DMS53 treated with DMSO at 0.1 percent for 48 hours (cell line): ENCODE data around the gene KDM6A.
"Not testable (repeated sequence)": the region's sequence is repeated elsewhere in the genome, so short reads cannot be mapped to it uniquely, and the experiment has no call there.

Experiments used
- DNase-seq: peaks from one replicate; lab custom pipeline; 2025; ENCODE audit not compliant: unreplicated experiment; lab: John Stamatoyannopoulos, UW

The KDM6A gene

DNA sequence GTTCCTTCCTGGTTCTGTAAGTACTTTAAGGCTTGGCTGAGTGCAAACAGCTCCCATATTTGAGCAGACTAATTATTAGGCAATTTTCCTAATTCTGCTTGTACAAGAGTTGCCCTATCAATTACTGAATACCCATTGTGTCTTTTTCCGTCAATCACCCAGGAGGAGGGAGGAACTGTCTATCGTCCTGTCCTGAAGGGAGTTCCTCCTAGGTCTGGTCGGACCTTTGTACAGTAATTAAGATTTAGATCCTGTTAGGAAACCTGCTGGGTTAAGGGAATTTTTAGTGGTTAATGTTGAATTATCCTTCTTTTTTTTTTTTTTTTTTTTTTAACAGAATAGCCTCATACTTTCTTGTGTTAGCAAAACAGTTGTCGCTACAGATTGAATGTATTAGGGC is 130.1 kb downstream of the KDM6A start:
- no peak for DNase-seq

DNA sequence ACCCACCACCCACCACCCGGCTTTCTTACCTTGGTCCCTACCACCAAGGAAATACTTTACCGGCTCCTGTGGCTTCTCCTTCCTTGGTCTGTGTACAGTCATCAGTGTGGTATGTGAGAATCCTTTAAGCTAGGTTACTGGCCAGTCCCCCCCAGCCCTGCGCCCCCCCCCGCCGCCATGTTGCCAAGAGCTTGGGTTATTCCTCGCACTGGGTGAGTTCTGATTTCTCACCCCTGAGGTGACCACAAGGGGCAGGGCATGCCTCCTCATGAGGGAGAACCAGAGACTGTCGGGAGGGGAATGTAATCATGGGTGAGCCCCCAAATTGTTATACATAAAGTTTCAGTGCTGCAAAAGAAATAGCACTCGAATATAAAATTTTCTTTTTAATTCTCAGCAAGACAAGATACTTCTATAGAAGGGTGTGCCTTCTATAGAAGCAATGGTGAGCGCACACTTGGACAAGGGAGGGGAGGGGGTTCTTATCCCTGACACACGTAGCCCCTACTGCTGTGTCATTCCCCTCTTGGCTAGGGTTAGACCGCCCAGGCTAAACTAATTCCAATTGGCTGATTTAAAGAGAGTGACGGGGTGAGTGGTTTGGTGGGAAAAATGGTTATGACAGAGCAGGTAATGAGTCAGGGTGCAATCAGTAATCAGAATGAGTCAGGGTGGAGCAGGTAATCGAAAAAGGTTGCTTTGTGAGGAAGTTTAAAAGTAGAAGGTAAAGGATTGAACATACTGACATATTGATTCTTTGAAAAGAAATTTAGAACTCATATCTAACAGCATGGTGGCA is 133.2 kb downstream of the KDM6A start:
- no peak for DNase-seq

DNA sequence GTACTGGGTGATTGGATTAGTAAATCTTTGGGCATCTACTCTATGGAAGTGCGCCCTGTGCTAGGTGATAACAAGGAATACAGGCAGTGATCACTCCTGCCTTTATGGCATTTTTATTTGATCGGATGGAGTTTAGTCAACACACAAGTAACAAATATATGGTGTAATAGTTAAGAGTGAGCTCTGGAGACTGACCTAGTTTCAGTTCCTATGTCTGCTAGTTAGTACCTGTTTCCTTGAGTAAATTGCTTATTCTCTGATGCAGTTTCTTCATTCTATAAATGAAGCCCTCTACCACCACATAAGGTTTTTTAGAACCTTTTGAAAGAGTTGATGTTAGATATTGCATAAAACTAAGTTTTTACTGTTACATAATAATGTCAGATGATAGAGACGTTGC is 134.6 kb downstream of the KDM6A start:
- DNase-seq: no peak

DNA sequence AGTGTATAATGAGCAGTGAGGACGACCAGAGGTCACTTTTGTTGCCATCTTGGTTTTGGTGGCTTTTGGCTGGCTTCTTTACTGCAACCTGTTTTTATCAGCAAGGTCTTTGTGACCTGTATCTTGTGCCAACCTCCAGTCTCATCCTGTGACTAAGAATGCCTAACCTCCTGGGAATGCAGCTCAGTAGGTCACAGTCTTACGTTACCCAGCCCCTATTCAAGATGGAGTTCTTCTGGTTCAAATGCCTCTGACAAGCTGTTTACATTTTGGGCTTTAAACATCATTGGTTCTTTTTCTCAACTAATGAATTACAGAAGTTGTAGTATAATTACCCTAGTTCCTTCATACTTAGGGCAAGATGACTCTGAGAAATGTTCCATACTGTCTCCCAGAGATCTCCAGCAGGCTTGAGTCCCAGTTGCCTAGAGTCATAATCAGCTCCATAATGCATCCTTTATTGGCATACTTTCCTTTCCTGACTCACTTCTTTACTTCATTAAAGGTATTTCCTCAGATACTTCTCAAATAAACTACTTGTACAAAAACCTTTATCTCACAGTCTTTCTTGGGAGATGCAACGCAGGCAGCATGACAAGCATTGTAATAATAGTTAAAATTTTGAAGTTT is 136.5 kb downstream of the KDM6A start:
- DNase-seq: no peak

DNA sequence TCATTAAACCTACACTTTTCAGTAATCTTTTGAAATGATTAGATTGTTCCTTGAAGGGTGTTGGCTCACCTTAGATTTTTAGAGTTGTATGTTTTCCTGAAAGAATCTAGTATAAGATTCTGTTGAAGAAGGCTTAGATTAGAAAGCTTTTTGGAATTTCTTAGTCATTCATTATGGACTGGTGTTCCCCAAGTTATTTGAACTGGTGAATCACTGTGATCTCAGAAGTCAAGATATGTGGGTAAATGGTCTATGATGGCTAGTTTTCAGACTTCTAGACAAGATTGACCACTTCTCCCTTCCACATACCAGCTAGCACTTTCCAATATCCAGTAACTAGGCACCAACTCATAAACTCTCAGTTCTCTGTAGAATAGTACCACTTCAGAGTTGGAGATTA is 138.1 kb downstream of the KDM6A start:
- no peak for DNase-seq

- DNase-seq: no peak
These were observed 138.6 kb downstream of the KDM6A start for GRCh38 chrX:45011597-45011996.

DNA sequence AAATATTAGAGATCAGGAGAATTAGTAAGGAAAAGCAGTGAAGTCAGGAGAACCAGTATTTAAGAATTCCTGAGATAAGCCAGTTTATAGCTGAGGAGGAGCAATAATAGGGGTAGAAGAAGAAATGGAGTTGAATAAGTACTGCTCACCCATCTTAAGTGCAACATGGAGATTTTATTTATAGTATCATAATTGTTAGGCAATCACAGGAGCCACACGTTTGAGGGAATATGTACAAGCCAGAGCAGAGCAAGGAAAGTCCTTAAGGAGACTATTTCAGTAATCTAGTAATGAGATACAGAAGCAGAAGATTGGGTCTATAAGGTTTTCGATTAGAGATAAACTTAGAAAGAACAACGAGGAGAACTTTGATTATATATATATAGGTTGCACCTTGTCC is 145.0 kb downstream of the KDM6A start:
- DNase-seq: no peak

DNA sequence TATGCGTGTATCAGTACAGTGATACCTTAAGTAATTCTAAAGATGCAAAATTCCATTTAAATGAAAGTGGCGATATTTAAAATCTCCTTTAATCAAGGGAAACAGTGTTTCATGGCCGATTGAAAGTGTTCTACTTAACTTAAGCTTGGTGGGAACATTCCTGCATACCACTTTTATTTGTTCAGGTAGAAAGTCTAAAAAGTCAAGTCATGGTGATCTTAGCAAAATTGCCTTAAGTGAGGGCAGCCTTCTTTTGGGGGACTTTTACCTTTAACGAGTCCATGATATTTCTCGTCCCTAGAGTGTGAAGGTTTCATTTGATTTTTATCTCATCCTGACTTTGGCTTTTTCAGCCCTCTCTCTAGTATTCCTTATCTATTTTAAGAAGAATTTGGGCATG is 149.2 kb downstream of the KDM6A start:
- DNase-seq: no peak

GRCh38 chrX:45024501-45024900 is 151.5 kb downstream of the KDM6A start:
- DNase-seq: no peak

DNA sequence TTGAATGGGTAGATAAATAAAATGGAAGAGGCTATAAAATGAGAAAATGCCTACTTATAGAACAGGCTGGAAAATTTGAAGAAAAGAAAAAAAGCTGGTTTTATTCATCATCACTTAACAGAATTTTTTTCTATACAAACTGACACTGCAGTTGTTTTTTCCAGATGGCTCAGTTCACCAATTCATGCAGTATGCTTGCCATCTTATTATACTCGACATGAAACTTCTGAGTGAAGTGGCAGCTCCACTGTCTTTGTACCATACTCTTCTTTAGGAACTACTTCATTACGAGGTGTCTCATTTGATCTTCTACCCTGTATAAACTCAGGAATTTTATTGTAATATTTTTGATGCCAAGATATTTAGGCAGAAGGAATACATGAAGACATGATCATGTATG is 153.0 kb downstream of the KDM6A start:
- DNase-seq: no peak

DNA sequence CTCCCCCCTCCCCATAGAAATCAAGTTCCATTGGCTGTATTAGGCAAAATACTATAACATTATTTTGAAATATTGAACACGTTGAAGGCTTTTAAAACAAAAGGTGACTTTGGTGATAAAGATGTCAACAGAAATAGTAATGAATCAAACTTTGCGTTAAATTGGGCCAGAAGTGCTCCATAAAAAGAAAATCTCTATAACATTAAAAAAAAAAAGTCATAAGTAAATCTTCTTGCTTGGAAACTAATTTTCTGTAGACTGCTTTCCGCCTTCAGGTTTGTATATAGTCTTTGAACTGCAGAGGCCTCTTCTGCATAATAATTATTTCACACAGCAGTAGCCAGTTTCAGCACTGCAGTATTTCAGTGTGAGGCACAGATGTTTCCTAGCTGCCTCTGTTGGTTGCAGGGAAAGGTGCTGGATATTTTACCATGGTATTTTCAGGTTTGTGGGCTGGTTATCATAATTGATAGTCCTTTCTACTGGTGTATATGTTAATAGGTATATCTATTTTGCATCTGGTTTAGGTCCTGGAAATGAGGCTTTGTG is 158.9 kb downstream of the KDM6A start:
- no peak for DNase-seq

DNA sequence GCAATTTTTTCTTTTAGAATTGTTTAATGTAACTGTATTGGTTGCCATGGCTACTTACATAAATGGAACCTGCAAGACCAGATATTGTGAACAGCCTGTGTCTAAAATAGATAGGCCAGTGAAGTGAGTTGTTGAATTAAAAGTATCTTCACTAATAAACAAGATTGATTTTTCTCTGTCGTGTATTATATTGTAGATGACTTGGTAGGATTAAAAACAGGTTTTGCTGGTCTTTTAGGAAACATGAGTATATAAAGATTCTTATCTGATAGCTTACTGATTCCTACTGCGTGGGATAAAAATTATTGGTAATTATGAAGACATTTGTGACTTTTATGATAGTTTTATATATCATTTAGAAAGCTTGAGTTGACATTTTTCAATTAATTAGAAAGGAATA is 162.1 kb downstream of the KDM6A start:
- no peak for DNase-seq

DNA sequence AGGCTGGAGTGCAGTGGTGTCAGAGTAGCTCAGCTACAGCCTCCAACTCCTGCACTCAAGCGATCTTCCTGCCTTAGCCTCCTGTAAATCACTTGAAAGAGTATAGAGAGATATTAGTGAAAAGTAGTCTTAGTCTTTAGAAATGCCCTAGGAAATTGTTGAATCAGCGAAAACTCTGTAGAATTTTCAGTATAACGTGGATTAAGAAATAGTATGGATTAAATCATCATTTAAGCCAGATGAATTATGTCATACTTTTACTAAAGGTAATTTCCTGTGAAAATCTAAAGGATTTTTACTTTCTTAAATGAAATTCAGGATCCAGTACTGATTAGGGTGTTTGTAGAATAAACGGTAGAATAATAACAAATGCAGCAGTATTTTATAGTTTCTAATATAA is 163.2 kb downstream of the KDM6A start:
- no peak for DNase-seq

DNA sequence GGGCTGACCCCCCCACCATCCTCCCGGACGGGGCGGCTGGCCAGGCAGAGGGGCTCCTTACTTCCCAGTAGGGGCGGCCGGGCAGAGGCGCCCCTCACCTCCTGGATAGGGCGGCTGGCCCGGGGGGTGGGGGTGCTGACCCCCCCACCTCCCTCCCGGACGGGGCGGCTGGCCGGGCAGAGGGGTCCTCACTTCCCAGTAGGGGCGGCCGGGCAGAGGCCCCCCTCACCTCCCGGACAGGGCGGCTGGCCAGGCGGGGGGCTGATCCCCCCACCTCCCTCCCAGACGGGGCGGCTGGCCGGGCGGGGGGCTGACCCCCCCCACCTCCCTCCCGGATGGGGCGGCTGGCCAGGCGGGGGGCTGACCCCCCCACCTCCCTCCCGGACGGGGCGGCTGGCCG is 167.1 kb downstream of the KDM6A start:
- DNase-seq: not testable (repeated sequence)

DNA sequence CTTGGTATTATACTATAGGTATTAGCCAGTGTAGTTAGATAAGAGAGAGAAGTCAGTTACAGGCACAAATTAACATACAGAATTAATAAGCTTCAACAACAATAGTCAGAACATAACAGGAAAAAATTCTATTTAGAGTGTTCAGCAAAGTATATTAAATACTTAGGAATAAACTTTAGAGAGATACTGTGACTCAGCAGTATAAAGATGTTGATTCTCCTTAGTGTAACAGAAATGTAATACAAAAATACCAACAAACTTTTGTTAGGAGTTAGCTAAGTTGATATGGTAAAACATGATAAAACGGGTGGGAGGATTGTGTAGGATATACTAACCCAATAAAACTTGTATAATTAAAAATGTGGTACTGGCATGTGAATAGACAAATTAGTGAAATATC is 173.4 kb downstream of the KDM6A start:
- no peak for DNase-seq

DNA sequence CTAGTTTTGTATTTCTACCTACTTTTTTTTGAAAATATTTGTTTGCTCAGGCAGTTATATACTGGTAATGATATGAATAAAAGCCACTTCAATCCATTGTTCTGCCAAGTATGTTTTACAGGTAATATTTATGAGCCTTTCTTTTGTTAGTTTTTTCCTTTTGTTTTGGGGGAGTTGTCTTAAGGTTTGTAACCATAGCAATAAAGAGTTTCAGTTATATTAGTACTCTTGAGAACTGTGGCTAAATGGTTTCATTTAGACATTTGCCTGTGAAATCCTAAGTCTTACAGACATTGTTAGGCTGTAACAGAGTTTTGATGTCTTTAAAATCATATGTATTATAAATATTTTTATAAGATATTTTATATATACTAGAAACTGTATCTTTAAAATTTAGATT is 177.6 kb downstream of the KDM6A start:
- DNase-seq: no peak

GRCh38 chrX:45056428-45057145 is 183.6 kb downstream of the KDM6A start:
- no peak for DNase-seq

DNA sequence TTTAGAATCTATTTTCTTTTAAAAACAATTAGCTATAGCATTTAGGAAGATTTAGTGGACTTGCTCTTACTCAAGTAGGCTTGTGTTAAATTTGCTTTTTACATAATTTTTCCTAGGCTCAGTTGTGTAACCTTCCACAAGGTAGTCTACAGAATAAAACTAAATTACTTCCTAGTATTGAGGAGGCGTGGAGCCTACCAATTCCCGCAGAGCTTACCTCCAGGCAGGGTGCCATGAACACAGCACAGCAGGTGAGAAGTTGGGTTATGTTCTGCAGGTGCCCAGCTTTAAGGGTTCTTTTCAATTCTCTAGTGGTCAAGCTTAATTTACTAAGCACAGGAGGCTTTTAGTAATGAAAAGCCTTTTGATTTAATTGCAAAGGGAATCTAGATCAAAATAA is 186.9 kb downstream of the KDM6A start:
- DNase-seq: not testable (repeated sequence)

DNA sequence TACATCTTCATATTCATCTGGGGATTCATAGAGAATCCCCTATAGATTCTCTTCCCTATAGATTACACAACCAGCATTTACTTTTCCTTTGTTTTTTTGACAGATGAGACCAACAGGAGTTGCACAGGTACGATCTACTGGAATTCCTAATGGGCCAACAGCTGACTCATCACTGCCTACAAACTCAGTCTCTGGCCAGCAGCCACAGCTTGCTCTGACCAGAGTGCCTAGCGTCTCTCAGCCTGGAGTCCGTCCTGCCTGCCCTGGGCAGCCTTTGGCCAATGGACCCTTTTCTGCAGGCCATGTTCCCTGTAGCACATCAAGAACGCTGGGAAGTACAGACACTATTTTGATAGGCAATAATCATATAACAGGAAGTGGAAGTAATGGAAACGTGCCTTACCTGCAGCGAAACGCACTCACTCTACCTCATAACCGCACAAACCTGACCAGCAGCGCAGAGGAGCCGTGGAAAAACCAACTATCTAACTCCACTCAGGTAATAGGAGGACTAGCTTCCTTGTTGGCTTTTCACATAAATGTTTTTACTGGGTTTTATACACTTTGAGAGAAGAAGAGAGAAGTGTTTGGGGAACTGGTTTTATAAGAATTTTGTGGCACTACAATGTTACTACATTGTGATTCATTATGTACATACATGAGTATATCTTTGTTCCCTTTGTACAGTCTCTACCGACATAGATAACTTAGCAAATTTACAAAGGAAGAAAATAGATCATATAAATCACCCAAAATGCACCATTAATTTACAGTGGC is 190.5 kb downstream of the KDM6A start:
- DNase-seq: no peak

DNA sequence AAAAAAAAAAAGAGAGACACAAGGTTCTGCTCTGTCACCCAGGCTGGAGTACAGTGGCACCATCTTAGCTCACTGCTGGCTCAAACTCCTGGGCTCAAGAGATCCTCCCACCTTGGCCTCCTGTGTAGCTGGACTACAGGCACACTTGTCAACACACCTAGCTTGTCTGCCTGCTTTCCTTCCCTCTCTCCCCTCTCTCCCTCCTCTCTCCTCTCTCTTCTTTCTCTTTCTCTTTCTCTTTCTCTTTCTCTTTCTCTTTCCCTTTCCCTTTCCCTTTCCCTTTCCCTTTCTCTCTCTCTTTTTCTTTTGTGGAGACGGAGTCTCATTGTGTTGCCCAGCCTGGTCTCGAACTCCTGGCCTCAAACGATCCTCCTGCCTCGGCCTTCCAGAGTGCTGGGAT is 195.6 kb downstream of the KDM6A start:
- DNase-seq: no peak
